Neural crest cell (in vitro differentiated cells): Measurements from ENCODE around the gene FXYD2. TPM values are rescaled to one million over a fixed set of nuclear protein-coding genes. Genes with fewer than 3 reads are reported as not detected.

Experiments used
- DNase-seq: peaks from one replicate; pipeline ENCODE4 v3.0.0; 2021; ENCODE audit warnings: low read depth, mixed read lengths, low spot score
- H3K27ac Mint-ChIP-seq: one replicate; pipeline ENCODE4 v1.8.0; 2021; ENCODE audit warnings: mild to moderate bottlenecking, mixed read lengths; ENCODE audit not compliant: unreplicated experiment
- H3K27me3 Mint-ChIP-seq: 2 replicates; pipeline ENCODE4 v1.8.0; 2021; ENCODE audit warnings: low read depth, mild to moderate bottlenecking, mixed read lengths
- H3K36me3 Mint-ChIP-seq: 2 replicates; pipeline ENCODE4 v1.8.0; 2021; ENCODE audit warnings: low read depth, mild to moderate bottlenecking, mixed read lengths
- H3K4me1 Mint-ChIP-seq: 2 replicates; pipeline ENCODE4 v1.8.0; 2021; ENCODE audit warnings: mixed read lengths
- H3K4me3 Mint-ChIP-seq: one replicate; pipeline ENCODE4 v1.8.0; 2021; ENCODE audit warnings: mild to moderate bottlenecking, mixed read lengths
- H3K9me3 Mint-ChIP-seq: 2 replicates; pipeline ENCODE4 v1.8.0; 2021; ENCODE audit warnings: mixed read lengths
- total RNA-seq: library from RNA; stranded (reverse); gene quantifications from 2 replicates; pipeline ENCODE4 v1.2.1, GENCODE V29; 2021
- TF ChIP-seq, protein P1 (sequence below): fragments of 200-600 bp; sonication (generic); conservative IDR thresholded peaks from 2 replicates; pipeline ENCODE4 v1.5.0; 2021; ENCODE audit warnings: antibody characterized with exemption, mild to moderate bottlenecking

FXYD2 gene
- total RNA-seq, 1 donor from 2014 or later: 0.26 TPM

DNA sequence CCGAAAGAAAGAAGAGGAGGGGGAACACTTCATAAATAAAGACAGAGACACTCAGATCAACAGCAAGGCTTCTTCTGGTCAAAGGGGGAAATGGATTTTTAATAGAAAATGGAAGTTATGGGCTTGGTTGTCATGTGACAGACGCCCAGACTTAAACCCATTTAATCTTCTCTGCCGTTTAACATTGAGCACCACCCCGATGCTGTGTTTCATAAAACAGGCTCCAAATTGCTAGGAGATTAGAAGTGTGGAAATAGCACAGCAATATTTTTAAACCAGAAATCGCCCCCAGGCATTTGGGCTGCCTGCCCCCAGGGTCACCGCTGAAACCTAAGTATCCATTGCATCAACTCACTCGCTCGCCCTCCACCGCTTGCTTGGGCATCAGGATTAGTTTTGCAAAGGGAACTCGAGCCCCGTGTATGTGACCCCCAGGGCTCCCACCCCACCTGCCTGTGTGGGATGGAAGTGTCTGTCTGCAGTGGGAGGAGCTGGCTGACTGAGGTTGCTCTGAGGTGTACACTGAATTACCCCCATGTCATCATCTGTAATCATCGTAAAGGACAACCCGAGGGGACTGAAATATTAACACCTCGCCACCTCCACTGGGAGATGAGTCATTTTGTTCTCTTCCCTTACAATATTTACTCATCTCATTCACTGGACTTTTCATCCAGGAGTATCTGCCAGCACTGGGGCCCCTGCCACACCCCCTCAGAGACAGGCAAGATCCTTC lies 38.2 kb downstream of the FXYD2 start:
- H3K27me3 Mint-ChIP-seq: peaks cover 61% of the 10 kb centered on the region
- H3K4me1 Mint-ChIP-seq: peaks cover 7% of the 10 kb centered on the region
- DNase-seq: no peak
- no peaks in the 10 kb centered on the region for H3K36me3 Mint-ChIP-seq
- no peaks in the 10 kb centered on the region for H3K9me3 Mint-ChIP-seq
- TF ChIP-seq, protein P1, sequence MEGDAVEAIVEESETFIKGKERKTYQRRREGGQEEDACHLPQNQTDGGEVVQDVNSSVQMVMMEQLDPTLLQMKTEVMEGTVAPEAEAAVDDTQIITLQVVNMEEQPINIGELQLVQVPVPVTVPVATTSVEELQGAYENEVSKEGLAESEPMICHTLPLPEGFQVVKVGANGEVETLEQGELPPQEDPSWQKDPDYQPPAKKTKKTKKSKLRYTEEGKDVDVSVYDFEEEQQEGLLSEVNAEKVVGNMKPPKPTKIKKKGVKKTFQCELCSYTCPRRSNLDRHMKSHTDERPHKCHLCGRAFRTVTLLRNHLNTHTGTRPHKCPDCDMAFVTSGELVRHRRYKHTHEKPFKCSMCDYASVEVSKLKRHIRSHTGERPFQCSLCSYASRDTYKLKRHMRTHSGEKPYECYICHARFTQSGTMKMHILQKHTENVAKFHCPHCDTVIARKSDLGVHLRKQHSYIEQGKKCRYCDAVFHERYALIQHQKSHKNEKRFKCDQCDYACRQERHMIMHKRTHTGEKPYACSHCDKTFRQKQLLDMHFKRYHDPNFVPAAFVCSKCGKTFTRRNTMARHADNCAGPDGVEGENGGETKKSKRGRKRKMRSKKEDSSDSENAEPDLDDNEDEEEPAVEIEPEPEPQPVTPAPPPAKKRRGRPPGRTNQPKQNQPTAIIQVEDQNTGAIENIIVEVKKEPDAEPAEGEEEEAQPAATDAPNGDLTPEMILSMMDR: no peak
- no peak overlapping the region for H3K4me3 Mint-ChIP-seq
- H3K27ac Mint-ChIP-seq: no peak overlapping the region

DNA sequence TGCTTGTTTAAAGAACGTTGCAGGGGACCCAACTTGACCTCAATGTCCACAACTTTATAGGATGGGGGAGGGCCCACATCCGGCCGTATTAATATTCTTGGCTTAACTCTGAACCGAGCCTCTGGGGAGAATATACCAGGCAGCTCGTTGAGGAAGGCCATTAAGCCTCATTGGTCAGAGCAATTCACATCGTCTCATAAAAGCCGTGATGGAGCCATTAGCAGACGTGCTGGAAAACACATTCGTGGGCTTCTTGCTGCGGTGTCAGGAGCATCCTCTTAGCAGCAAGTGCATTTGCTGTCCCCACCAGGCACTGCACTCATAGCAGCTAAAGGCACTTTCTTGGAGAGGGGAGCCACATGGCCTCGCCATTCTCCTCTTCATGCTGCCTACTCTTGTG lies 42.4 kb downstream of the FXYD2 start:
- Mint-ChIP-seq H3K27ac (no peak overlapping the region), H3K9me3 (no peaks in the 10 kb centered on the region), H3K4me1 (peaks cover 7% of the 10 kb centered on the region), H3K36me3 (no peaks in the 10 kb centered on the region), H3K4me3 (no peak overlapping the region), H3K27me3 (peaks cover 45% of the 10 kb centered on the region)
- DNase-seq: no peak
- TF ChIP-seq, protein P1: no peak

DNA sequence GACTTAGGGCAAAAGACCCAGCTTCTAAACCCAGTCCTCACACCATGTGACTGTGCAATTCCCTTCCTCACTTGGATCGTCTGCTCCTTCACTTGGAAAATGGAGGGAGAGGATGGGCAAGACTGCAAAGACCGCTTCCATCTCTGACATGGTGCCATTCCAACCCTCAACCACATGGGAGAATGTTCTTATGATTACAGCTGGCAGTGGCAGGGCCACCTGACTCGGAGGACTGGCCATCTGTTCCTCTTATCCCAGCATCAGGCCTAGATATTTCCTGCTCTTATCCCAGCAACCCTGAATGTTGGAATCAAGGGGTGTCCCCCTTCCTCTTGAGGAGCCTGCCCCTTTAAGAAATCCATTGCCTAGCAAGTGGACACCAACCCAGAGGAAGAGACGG lies 42.9 kb downstream of the FXYD2 start:
- Mint-ChIP-seq H3K27ac (no peak overlapping the region), H3K27me3 (peaks cover 48% of the 10 kb centered on the region), H3K36me3 (no peaks in the 10 kb centered on the region), H3K4me3 (no peak overlapping the region), H3K4me1 (peaks cover 7% of the 10 kb centered on the region), H3K9me3 (no peaks in the 10 kb centered on the region)
- TF ChIP-seq, protein P1: no peak
- DNase-seq: no peak

DNA sequence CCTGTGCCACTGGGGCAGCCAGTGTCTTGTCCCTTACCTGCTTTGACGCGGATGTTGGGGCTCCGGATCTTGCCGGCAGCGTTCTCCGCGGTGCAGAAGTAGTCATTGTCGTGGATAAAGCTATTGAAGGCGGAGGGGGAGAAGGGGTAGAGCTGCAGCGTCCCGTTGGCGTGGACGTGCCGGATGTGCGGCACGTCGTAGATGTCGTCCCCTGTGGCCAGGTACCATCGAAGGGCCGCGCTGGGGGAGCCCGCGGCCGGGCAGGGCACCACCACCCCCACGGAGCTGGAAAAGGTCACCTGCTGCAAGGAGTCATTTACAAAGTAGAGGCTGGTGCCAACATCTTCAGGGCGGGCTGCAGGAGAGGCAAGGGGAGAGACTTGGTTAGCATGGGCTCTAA lies 44.1 kb downstream of the FXYD2 start:
- H3K36me3 Mint-ChIP-seq: no peaks in the 10 kb centered on the region
- no peak for DNase-seq
- no peaks in the 10 kb centered on the region for H3K9me3 Mint-ChIP-seq
- TF ChIP-seq, protein P1: no peak
- no peak overlapping the region for H3K27ac Mint-ChIP-seq
- H3K27me3 Mint-ChIP-seq: peaks cover 45% of the 10 kb centered on the region
- peaks cover 7% of the 10 kb centered on the region for H3K4me1 Mint-ChIP-seq
- H3K4me3 Mint-ChIP-seq: no peak overlapping the region

- Mint-ChIP-seq H3K27ac (no peak overlapping the region), H3K36me3 (no peaks in the 10 kb centered on the region), H3K27me3 (peaks cover 18% of the 10 kb centered on the region), H3K4me3 (no peak overlapping the region), H3K9me3 (no peaks in the 10 kb centered on the region), H3K4me1 (peaks cover 4% of the 10 kb centered on the region)
- TF ChIP-seq, protein P1: no peak
- DNase-seq: no peak
These were observed 50.0 kb downstream of the FXYD2 start for GRCh38 chr11:117774553-117774952.
